K562 (cell line): ENCODE measurements around the gene CNTD1. TPM values are rescaled to one million over a fixed set of nuclear protein-coding genes. Genes with fewer than 3 reads are reported as not detected.

ENCODE experiments used
- CSDE1 ChIP-seq, 2 experiments: fragments of 450-650 bp; IDR thresholded peaks; 2 replicates each; pipeline ENCODE4 v1.6.1; 2016; ENCODE audit warnings: mild to moderate bottlenecking in 1 of 2
- DNMT1 ChIP-seq: fragments of 450-650 bp; IDR thresholded peaks from 2 replicates; pipeline ENCODE4 v1.6.1; 2016; ENCODE audit warnings: antibody characterized with exemption, mild to moderate bottlenecking
- HNRNPL ChIP-seq: fragments of 200-400 bp; formaldehyde crosslinking; IDR thresholded peaks from 2 replicates; pipeline ENCODE4 v1.6.1; 2017; ENCODE audit warnings: low read depth, mild to moderate bottlenecking, low read length
- POLR2AphosphoS2 ChIP-seq: IDR thresholded peaks from 2 replicates; pipeline ENCODE4 v1.6.1; 2012; ENCODE audit warnings: low read length, improper control_type of control experiment
- ZNF3 ChIP-seq: fragments of 250-450 bp; sonication (Bioruptor Pico); IDR thresholded peaks from 2 replicates; pipeline ENCODE4 v1.5.0; 2021; ENCODE audit warnings: mild to moderate bottlenecking, moderate library complexity
- polyA plus RNA-seq, 8 experiments: library from polyadenylated mRNA; depleted of rRNA in 4 of 8; stranded (reverse) in 5 of 8; unstranded in 3 of 8; fragments of >200 nt; fragmentation: Nextera tagmentation in 2 of 8; fragmentation: Illumina TruSeq in 1 of 8; extraction: Ambion mirVana in 2 of 8; extraction: Trizol in 1 of 8; gene quantifications; 2 replicates each; pipeline versions ENCODE4 v1.2.1 to v1.2.3, GENCODE V29; 2011 to 2014; ENCODE audit warnings: inconsistent platforms in 1 of 8, missing spikeins in 1 of 8
- total RNA-seq, 7 experiments: library from RNA; depleted of rRNA in 6 of 7; stranded (reverse); fragments of >200 nt in 6 of 7; fragmentation: Illumina TruSeq in 2 of 7; extraction: Trizol in 2 of 7; gene quantifications; 2 replicates each; pipeline versions ENCODE4 v1.2.1 to v1.2.3, GENCODE V29; 2011 to 2021; ENCODE audit warnings: low replicate concordance in 1 of 7
- TF ChIP-seq, protein P1 (sequence below): fragments of 250-450 bp; sonication (Bioruptor Pico); IDR thresholded peaks from 2 replicates; pipeline ENCODE4 v1.8.0; 2021; ENCODE audit warnings: moderate library complexity, mild to moderate bottlenecking, inconsistent platforms
- TF ChIP-seq, protein P2 (sequence below): sonication (generic); formaldehyde crosslinking; IDR thresholded peaks from 2 replicates; pipeline ENCODE4 v1.8.0; 2023; ENCODE audit warnings: missing genetic modification reagents, mild to moderate bottlenecking, borderline replicate concordance
- TF ChIP-seq, protein P3 (sequence below): IDR thresholded peaks from 3 replicates; pipeline ENCODE4 v1.6.1; 2011; ENCODE audit warnings: borderline replicate concordance, mild to moderate bottlenecking; ENCODE audit not compliant: insufficient read length, insufficient read depth

The CNTD1 gene
- total and polyA plus RNA-seq, 9 of the 15 experiments (the other 6 are each of a cell fraction or from before 2014, with no cell fraction given): 0.12 to 0.86 (median 0.41) TPM; not detected in 1

DNA sequence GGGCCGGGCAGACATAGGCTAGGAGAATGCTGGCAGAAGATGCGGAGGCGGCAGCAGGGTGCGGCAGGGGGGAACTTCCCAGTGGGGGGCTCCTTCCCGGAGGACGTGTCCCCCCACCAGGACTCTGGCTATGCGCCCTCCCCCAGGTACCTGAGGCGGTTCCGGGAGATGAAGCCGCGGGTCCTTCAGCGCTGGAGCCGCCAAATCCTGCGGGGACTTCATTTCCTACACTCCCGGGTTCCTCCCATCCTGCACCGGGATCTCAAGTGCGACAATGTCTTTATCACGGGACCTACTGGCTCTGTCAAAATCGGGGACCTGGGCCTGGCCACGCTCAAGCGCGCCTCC is 14.9 kb upstream of the CNTD1 start (continued):
- TF ChIP-seq, protein P1, sequence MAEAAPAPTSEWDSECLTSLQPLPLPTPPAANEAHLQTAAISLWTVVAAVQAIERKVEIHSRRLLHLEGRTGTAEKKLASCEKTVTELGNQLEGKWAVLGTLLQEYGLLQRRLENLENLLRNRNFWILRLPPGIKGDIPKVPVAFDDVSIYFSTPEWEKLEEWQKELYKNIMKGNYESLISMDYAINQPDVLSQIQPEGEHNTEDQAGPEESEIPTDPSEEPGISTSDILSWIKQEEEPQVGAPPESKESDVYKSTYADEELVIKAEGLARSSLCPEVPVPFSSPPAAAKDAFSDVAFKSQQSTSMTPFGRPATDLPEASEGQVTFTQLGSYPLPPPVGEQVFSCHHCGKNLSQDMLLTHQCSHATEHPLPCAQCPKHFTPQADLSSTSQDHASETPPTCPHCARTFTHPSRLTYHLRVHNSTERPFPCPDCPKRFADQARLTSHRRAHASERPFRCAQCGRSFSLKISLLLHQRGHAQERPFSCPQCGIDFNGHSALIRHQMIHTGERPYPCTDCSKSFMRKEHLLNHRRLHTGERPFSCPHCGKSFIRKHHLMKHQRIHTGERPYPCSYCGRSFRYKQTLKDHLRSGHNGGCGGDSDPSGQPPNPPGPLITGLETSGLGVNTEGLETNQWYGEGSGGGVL (CRISPR knock-in tag): no peak
- TF ChIP-seq CSDE1 (IDR thresholded peaks at IDR 0.05) (no peak), HNRNPL (no peak), DNMT1 (no peak), ZNF3 (CRISPR knock-in tag) (no peak), POLR2AphosphoS2 (no peak)
- TF ChIP-seq, protein P2, sequence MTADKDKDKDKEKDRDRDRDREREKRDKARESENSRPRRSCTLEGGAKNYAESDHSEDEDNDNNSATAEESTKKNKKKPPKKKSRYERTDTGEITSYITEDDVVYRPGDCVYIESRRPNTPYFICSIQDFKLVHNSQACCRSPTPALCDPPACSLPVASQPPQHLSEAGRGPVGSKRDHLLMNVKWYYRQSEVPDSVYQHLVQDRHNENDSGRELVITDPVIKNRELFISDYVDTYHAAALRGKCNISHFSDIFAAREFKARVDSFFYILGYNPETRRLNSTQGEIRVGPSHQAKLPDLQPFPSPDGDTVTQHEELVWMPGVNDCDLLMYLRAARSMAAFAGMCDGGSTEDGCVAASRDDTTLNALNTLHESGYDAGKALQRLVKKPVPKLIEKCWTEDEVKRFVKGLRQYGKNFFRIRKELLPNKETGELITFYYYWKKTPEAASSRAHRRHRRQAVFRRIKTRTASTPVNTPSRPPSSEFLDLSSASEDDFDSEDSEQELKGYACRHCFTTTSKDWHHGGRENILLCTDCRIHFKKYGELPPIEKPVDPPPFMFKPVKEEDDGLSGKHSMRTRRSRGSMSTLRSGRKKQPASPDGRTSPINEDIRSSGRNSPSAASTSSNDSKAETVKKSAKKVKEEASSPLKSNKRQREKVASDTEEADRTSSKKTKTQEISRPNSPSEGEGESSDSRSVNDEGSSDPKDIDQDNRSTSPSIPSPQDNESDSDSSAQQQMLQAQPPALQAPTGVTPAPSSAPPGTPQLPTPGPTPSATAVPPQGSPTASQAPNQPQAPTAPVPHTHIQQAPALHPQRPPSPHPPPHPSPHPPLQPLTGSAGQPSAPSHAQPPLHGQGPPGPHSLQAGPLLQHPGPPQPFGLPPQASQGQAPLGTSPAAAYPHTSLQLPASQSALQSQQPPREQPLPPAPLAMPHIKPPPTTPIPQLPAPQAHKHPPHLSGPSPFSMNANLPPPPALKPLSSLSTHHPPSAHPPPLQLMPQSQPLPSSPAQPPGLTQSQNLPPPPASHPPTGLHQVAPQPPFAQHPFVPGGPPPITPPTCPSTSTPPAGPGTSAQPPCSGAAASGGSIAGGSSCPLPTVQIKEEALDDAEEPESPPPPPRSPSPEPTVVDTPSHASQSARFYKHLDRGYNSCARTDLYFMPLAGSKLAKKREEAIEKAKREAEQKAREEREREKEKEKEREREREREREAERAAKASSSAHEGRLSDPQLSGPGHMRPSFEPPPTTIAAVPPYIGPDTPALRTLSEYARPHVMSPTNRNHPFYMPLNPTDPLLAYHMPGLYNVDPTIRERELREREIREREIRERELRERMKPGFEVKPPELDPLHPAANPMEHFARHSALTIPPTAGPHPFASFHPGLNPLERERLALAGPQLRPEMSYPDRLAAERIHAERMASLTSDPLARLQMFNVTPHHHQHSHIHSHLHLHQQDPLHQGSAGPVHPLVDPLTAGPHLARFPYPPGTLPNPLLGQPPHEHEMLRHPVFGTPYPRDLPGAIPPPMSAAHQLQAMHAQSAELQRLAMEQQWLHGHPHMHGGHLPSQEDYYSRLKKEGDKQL (CRISPR knock-in tag): no peak
- TF ChIP-seq, protein P3, sequence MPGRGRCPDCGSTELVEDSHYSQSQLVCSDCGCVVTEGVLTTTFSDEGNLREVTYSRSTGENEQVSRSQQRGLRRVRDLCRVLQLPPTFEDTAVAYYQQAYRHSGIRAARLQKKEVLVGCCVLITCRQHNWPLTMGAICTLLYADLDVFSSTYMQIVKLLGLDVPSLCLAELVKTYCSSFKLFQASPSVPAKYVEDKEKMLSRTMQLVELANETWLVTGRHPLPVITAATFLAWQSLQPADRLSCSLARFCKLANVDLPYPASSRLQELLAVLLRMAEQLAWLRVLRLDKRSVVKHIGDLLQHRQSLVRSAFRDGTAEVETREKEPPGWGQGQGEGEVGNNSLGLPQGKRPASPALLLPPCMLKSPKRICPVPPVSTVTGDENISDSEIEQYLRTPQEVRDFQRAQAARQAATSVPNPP: no peak
